Endothelial cell (in vitro differentiated cells): Measurements from ENCODE around the gene PLEKHS1. TPM values are rescaled to one million over a fixed set of nuclear protein-coding genes. Genes with fewer than 3 reads are reported as not detected.

Experiments used
- DNase-seq: peaks from one replicate; pipeline ENCODE4 v3.0.0; 2021; ENCODE audit warnings: low spot score
- H3K27ac Mint-ChIP-seq: one replicate; pipeline ENCODE4 v1.8.0; 2021; ENCODE audit warnings: mixed read lengths, inconsistent platforms; ENCODE audit not compliant: unreplicated experiment
- H3K27me3 Mint-ChIP-seq: one replicate; pipeline ENCODE4 v1.8.0; 2021; ENCODE audit warnings: mild to moderate bottlenecking, moderate library complexity, mixed read lengths, inconsistent platforms; ENCODE audit not compliant: unreplicated experiment
- H3K36me3 Mint-ChIP-seq: one replicate; pipeline ENCODE4 v1.8.0; 2021; ENCODE audit warnings: mild to moderate bottlenecking, low read depth, mixed read lengths, inconsistent platforms; ENCODE audit not compliant: unreplicated experiment
- H3K4me1 Mint-ChIP-seq: one replicate; pipeline ENCODE4 v1.8.0; 2021; ENCODE audit warnings: mild to moderate bottlenecking, mixed read lengths, inconsistent platforms; ENCODE audit not compliant: unreplicated experiment
- H3K4me3 Mint-ChIP-seq: one replicate; pipeline ENCODE4 v1.8.0; 2021; ENCODE audit warnings: mild to moderate bottlenecking, mixed read lengths, inconsistent platforms; ENCODE audit not compliant: unreplicated experiment
- H3K9me3 Mint-ChIP-seq: one replicate; pipeline ENCODE4 v1.8.0; 2021; ENCODE audit warnings: mixed read lengths, inconsistent platforms; ENCODE audit not compliant: unreplicated experiment
- total RNA-seq: library from RNA; stranded (reverse); fragmentation: NEBNext Ultra II Directional; extraction: Animal tissue kit (Norgen Biotek cat#: 25700); gene quantifications from one replicate; pipeline ENCODE4 v1.2.1, GENCODE V29; 2021; ENCODE audit not compliant: unreplicated experiment
- TF ChIP-seq, protein P1 (sequence below): fragments of 200-600 bp; sonication (generic); IDR thresholded peaks from one replicate; pipeline ENCODE4 v1.5.0; 2021; ENCODE audit warnings: antibody characterized with exemption; ENCODE audit not compliant: unreplicated experiment

PLEKHS1 gene
- total RNA-seq, 1 donor from 2014 or later, result not detected

DNA sequence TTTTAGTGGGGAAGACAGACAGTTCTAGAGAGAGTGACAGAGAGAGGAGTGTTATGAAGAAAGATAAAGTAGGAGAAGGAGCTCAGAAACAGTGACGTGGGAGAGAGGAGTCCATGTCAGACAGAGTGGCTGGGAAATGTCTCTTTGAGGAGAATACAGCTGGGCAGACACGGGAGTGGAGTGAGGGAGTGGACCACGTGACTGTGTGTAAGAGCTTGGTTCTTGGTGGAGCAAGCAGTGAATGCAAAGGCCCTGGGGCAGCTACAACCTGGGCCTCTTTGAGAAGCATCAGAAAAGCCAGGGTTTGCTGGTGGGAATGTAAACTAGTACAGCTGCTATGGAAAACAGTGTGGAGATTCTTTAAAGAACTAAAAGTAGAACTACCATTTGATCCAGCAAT is 11.9 kb upstream of the PLEKHS1 start:
- TF ChIP-seq, protein P1, sequence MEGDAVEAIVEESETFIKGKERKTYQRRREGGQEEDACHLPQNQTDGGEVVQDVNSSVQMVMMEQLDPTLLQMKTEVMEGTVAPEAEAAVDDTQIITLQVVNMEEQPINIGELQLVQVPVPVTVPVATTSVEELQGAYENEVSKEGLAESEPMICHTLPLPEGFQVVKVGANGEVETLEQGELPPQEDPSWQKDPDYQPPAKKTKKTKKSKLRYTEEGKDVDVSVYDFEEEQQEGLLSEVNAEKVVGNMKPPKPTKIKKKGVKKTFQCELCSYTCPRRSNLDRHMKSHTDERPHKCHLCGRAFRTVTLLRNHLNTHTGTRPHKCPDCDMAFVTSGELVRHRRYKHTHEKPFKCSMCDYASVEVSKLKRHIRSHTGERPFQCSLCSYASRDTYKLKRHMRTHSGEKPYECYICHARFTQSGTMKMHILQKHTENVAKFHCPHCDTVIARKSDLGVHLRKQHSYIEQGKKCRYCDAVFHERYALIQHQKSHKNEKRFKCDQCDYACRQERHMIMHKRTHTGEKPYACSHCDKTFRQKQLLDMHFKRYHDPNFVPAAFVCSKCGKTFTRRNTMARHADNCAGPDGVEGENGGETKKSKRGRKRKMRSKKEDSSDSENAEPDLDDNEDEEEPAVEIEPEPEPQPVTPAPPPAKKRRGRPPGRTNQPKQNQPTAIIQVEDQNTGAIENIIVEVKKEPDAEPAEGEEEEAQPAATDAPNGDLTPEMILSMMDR, result no peak
- Mint-ChIP-seq H3K4me3 (no peak overlapping the region), H3K4me1 (no peaks in the 10 kb centered on the region), H3K9me3 (no peaks in the 10 kb centered on the region), H3K36me3 (no peaks in the 10 kb centered on the region), H3K27ac (no peak overlapping the region), H3K27me3 (peaks cover 3% of the 10 kb centered on the region)
- DNase-seq, result no peak

DNA sequence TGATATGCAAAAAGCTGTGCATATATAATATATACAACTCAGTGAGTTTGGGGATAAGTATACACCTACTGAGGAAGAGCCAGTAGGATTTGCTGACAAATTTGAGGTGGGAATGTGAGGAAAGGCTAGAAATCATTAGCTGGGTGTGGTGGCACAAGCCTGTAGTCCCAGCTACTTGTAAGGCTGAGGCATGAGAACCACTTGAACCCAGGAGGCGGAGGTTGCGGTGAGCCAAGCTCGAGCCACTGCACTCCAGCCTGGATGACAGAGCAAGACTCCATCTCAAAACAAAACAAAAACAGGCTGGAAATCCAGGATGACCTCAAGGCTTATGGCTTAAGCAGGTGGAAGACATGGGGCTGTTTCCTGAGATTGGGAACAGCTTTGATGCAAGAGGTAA is 10.6 kb upstream of the PLEKHS1 start:
- Mint-ChIP-seq H3K9me3 (no peaks in the 10 kb centered on the region), H3K36me3 (no peaks in the 10 kb centered on the region), H3K4me1 (no peaks in the 10 kb centered on the region), H3K27me3 (peaks cover 2% of the 10 kb centered on the region), H3K27ac (no peak overlapping the region), H3K4me3 (no peak overlapping the region)
- no peak for DNase-seq
- TF ChIP-seq, protein P1, result no peak

DNA sequence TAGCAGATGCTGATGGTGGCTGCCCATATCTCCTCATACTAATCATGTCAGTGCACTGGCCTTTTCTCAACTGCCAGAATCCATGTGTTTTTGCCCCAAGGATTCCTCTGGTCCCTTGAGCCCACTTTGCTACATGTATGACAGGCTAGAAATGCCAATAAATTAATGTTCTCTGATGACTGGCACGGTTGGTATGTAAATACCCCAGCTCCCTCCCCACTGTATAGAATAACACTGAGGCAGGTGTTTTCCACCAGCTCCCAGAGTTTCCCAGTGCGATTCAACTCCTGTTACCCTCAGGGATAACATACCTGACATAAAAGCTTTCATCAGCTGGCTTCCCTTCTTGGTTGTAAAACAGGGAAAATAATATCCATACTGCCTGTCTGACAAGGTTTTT is 9.0 kb upstream of the PLEKHS1 start:
- Mint-ChIP-seq H3K4me1 (peaks cover 5% of the 10 kb centered on the region), H3K27ac (no peak overlapping the region), H3K4me3 (no peak overlapping the region), H3K36me3 (no peaks in the 10 kb centered on the region), H3K27me3 (peaks cover 3% of the 10 kb centered on the region), H3K9me3 (no peaks in the 10 kb centered on the region)
- TF ChIP-seq, protein P1, result no peak
- no peak for DNase-seq

DNA sequence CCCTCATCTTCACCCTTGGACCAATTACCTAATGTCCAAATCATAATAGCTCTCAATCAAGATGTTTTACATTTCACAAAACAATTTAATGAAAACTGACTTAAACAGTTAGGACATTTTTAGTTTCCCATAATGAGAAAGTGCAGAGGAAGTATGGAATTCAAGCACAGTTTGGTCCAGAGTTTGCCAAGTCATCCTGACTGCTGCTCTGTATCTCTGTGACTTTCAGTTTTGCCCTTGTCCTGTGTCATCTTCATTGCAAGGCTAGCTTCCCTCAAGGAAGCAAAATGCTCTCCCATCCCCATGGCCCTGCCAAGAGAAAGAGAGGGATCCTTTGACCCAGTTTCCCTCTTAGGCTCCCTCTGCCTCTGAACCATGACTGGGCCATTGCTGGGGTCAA is 7.9 kb upstream of the PLEKHS1 start:
- TF ChIP-seq, protein P1, result no peak
- peaks cover 5% of the 10 kb centered on the region for H3K4me1 Mint-ChIP-seq
- no peak overlapping the region for H3K27ac Mint-ChIP-seq
- no peak overlapping the region for H3K4me3 Mint-ChIP-seq
- no peak for DNase-seq
- H3K36me3 Mint-ChIP-seq, result no peaks in the 10 kb centered on the region
- H3K27me3 Mint-ChIP-seq, result peaks cover 3% of the 10 kb centered on the region
- no peaks in the 10 kb centered on the region for H3K9me3 Mint-ChIP-seq

DNA sequence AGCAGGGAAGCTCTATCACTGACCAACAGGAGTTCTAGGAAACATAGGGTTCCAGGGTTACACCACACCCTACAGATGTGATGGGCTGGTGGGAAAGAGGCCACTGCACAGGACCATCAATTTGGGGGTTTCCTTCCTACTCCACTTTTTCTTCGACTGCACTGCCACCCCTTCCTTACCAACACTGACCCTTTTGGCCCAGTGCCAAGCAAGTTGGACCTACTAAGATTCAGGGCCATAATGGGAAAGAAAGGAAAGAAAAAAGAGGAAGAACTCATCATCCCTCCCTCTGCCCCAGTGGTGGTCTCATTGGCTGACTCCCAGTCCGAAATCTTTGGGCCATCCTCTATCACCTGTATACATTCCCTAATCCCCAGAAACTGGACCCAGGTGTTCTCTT is 6.1 kb upstream of the PLEKHS1 start:
- H3K36me3 Mint-ChIP-seq, result no peaks in the 10 kb centered on the region
- H3K27me3 Mint-ChIP-seq, result peaks cover 3% of the 10 kb centered on the region
- TF ChIP-seq, protein P1, result no peak

More for the DNA sequence above, 6.1 kb upstream of the PLEKHS1 start:
- DNase-seq, result no peak
- no peaks in the 10 kb centered on the region for H3K9me3 Mint-ChIP-seq
- H3K4me3 Mint-ChIP-seq, result no peak overlapping the region
- peaks cover 5% of the 10 kb centered on the region for H3K4me1 Mint-ChIP-seq
- no peak overlapping the region for H3K27ac Mint-ChIP-seq
